ENCODE data around the gene PPY. TPM values are rescaled to one million over a fixed set of nuclear protein-coding genes. Genes with fewer than 3 reads are reported as not detected.

PPY gene
- total RNA-seq, 2 donors from 2014 or later: 15.5 to 51.6 TPM

DNA sequence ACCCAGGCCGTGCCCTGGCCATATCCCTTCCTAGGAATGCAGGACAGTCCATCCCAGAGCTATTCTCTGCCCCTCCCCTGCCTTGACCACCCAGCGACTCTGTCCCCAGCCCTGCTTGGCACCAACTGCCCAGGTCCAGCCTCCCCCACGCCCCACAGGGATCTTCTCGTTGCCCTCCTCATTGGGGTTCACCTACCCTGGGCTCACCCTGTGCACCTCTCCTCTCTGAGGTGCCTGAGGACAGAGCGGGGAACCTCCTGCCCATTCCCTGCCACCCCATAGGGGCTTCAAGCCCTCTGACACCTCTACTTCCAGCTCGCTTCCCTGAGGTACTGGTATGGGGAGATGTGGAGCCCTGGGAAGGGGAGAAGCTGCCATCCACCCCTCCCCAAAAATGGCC lies 28.7 kb downstream of the PPY start:
- intact Hi-C loops (cut with DNase I): no loop called here
- Histone ChIP-seq H3K27me3 (no peaks in the 10 kb centered on the region), H3K4me3 (no peak overlapping the region), H3K4me1 (peaks cover 14% of the 10 kb centered on the region), H3K9me3 (no peaks in the 10 kb centered on the region), H3K36me3 (replicated peaks in 1 of 2; ENCODE audit: insufficient read depth in 1 of 2, low read depth in 2 of 2) (no peaks in the 10 kb centered on the region), H3K27ac (no peak overlapping the region)
- WGBS, 2 donors: 73 to 89% methylated on average over 6 of the region's 6 CpGs
- ATAC-seq (no peak), DNase-seq (no peak)
- no peak for TF ChIP-seq POLR2A (IDR thresholded peaks at IDR 0.05)
- TF ChIP-seq, protein P1, sequence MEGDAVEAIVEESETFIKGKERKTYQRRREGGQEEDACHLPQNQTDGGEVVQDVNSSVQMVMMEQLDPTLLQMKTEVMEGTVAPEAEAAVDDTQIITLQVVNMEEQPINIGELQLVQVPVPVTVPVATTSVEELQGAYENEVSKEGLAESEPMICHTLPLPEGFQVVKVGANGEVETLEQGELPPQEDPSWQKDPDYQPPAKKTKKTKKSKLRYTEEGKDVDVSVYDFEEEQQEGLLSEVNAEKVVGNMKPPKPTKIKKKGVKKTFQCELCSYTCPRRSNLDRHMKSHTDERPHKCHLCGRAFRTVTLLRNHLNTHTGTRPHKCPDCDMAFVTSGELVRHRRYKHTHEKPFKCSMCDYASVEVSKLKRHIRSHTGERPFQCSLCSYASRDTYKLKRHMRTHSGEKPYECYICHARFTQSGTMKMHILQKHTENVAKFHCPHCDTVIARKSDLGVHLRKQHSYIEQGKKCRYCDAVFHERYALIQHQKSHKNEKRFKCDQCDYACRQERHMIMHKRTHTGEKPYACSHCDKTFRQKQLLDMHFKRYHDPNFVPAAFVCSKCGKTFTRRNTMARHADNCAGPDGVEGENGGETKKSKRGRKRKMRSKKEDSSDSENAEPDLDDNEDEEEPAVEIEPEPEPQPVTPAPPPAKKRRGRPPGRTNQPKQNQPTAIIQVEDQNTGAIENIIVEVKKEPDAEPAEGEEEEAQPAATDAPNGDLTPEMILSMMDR (IDR thresholded peaks at IDR 0.05): no peak

DNA sequence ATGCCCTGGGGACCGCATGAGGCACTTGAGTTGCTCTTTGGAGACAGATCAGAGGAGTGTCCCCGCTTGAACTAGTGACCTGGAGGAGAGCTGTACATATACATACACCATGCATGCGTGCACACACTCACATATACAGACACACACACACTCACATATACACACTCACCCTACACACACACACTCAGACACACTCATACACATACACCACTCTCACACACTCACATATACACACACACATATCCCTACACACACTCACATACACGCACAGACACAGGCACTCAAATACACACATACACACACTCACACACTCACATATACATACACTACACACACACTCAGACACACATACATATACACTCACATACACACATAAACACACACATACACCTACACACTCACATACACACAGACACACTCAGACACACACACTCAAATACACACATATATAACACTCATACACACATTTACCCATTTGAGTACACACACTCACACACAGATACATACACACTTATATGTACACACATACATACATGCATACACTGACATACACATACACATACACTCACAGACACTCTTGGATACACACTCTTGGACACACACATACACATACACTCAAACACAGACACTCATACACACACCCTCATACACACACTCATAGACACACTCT lies 29.5 kb downstream of the PPY start:
- Histone ChIP-seq H3K4me3 (no peak overlapping the region), H3K9me3 (no peaks in the 10 kb centered on the region), H3K27me3 (no peaks in the 10 kb centered on the region), H3K4me1 (peaks cover 12% of the 10 kb centered on the region), H3K36me3 (replicated peaks in 1 of 2; ENCODE audit: insufficient read depth in 1 of 2, low read depth in 2 of 2) (no peaks in the 10 kb centered on the region), H3K27ac (no peak overlapping the region)
- DNase-seq (no peak), ATAC-seq (no peak)
- 58 to 73% methylated on average over 4 of the region's 4 CpGs for WGBS, 2 donors
- TF ChIP-seq, protein P1 (IDR thresholded peaks at IDR 0.05): no peak
- no peak for TF ChIP-seq POLR2A (IDR thresholded peaks at IDR 0.05)
- intact Hi-C loops (cut with DNase I): no loop called here

DNA sequence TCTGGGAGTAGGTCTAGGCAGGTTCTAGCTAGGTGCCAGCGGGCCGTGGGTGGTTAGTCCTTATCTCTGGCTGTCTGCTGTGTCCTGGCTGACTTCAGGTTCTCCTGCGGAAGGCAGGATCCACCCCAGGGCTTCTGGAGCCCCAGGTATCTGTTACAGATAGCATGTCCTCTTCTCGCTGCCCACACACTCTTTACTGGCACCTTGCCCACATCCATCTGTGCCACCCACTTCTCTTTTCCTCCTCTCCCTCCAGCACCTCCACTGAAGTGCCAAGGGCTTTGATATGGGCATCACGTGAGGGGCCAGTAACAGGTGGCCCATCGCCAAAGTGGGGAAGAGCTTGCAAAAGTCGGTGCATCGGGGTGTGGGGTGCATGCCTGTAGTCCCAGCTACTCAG lies 30.4 kb downstream of the PPY start:
- intact Hi-C loops (cut with DNase I): no loop called here
- H3K36me3 ChIP-seq (replicated peaks in 1 of 2; ENCODE audit: insufficient read depth in 1 of 2, low read depth in 2 of 2): no peaks in the 10 kb centered on the region
- no peak overlapping the region for H3K4me3 ChIP-seq
- H3K4me1 ChIP-seq: peaks cover 14% of the 10 kb centered on the region
- no peaks in the 10 kb centered on the region for H3K9me3 ChIP-seq
- TF ChIP-seq, protein P1 (IDR thresholded peaks at IDR 0.05): no peak
- no peak for TF ChIP-seq POLR2A (IDR thresholded peaks at IDR 0.05)
- H3K27ac ChIP-seq: no peak overlapping the region
- DNase-seq (peak in 1 of 4 donors; percentile 45), ATAC-seq (no peak)
- H3K27me3 ChIP-seq: peaks cover 0 to 3% of the 10 kb centered on the region in 2 donors
- 11 to 14% methylated on average over 6 to 8 of the region's 8 CpGs for WGBS, 2 donors

DNA sequence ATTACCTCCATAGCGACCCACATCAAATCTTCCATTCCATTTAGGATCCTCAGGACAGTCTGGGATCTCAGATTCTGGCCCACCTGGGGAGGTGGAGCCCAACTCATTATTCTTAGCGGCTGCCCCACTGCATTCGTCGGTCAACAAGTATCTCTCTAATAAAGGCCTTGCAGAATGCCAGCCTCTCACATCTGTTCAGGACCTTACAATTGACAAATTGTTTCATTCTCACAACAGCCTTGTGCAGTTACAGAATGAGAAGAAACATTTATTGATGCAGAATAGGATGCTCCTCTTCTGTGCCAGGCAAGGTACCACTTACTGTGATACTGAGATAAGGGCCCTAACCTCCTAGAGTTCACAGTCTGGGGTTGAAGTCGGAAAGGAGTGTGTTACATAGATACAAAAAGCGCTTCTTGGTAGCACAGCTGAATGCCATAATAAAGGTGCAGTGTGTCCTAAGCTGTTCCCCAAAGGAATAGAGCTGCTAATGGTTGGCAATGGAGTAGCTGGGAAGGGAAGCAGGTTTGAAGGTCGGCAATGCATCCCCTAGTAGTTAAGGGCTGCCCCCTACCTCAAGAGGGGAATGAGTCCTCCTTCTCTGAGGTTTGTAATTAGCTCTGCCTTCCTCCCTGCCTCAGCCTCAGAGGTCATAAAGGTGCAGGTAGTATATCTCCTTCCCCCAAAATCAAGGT lies 32.6 kb downstream of the PPY start:
- no peak for DNase-seq
- Histone ChIP-seq H3K9me3 (no peaks in the 10 kb centered on the region), H3K36me3 (replicated peaks in 1 of 2; ENCODE audit: insufficient read depth in 1 of 2, low read depth in 2 of 2) (no peaks in the 10 kb centered on the region), H3K4me1 (peaks cover 25% of the 10 kb centered on the region), H3K4me3 (no peak overlapping the region), H3K27me3 (peaks cover 0 to 19% of the 10 kb centered on the region in 2 donors), H3K27ac (no peak overlapping the region)
- TF ChIP-seq, protein P1 (IDR thresholded peaks at IDR 0.05): no peak
- no peak for TF ChIP-seq POLR2A (IDR thresholded peaks at IDR 0.05)
- WGBS, 2 donors: 44 to 52% methylated on average over 7 of the region's 7 CpGs
- intact Hi-C loops (cut with DNase I): no loop called here
- no peak for ATAC-seq
